GM12801 (cell line): ENCODE data around the gene PMPCB.

ENCODE experiments used
- TF ChIP-seq, protein P1 (sequence below): IDR thresholded peaks from one replicate; pipeline ENCODE4 v1.5.1; 2011; ENCODE audit warnings: control low read depth; ENCODE audit not compliant: insufficient read length; ENCODE audit errors: extremely low read depth

Gene PMPCB

DNA sequence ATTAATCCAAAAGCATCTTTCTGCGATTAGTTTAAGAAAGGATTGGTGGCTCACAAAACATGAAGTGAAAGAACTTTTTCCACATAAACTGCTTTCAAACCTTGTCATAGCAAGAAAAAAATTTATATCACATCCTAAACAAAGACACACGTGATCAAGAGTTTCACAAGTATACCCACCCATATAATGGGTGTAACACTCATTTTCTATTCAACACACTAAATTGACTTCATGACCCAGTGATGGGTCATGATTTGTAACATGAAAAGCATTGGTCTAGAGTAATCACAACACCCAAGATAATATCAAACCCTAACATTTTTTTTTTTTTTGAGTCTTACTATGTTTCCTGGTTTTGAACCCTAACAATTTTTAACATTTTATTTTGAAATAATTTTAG, 17.6 kb downstream of the PMPCB start:
- TF ChIP-seq, protein P1, sequence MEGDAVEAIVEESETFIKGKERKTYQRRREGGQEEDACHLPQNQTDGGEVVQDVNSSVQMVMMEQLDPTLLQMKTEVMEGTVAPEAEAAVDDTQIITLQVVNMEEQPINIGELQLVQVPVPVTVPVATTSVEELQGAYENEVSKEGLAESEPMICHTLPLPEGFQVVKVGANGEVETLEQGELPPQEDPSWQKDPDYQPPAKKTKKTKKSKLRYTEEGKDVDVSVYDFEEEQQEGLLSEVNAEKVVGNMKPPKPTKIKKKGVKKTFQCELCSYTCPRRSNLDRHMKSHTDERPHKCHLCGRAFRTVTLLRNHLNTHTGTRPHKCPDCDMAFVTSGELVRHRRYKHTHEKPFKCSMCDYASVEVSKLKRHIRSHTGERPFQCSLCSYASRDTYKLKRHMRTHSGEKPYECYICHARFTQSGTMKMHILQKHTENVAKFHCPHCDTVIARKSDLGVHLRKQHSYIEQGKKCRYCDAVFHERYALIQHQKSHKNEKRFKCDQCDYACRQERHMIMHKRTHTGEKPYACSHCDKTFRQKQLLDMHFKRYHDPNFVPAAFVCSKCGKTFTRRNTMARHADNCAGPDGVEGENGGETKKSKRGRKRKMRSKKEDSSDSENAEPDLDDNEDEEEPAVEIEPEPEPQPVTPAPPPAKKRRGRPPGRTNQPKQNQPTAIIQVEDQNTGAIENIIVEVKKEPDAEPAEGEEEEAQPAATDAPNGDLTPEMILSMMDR, result no peak

DNA sequence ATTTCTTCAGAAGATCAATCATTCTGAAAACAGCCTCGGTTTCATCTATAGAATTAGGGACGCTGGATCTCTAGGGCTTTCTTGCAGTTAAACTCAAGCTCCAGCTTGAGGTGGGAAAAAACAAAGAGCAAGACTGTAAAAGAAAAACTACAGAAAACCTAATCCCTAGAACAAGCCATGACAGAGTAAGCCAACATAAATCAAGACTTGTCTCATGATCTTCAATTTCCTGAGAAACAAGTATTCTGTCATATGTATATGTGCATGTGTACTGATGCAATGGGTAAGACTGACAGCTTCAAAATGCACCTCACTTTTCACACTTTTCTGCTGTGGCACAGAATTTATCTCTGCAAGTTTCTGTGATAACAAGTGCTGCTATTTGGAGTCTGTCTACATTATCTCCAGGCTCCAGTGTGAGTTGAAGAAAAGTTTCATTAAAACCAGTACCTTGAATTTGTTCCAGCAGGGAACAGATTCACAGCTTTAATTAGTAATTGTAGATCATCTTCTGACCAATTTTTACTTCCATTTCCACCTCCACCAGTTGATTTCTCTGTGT, 19.2 kb downstream of the PMPCB start:
- TF ChIP-seq, protein P1, result no peak

DNA sequence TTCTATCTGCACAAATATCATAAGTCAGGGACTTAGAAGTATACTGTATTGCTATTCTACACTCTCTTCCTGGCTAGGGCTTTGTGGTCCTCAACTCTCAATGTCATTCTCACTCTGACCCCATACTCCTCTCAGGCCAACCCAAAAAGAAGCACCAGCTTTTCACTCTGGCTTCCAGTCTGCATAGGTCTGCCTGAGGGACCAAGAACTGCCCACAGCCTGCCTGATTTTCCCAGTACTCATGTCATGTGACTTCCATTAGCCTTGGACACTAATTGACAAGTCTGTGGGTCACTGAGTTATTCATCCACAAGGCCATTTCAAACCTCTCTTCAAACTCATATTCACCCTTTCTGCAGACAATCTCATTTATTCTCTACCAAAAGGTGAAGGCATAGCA, 19.8 kb downstream of the PMPCB start:
- TF ChIP-seq, protein P1, result no peak

DNA sequence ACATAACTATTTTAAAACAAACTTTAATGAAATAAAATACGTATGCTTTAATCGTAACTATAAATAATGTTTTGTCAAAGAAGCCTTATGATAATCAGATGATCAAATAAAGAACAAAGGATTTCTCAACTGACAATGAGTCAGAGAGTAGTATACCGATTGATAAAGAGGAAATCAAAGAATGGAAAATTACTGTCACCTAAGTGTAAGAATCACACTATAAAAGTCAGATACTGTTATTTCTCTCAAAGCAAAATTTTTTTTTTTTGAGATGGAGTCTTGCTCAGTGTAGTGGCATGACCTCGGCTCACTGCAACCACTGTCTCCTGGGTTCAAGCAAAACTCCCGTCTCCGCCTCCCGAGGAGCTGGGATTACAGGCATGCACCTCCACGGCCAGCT, 28.5 kb downstream of the PMPCB start:
- TF ChIP-seq, protein P1, result no peak

DNA sequence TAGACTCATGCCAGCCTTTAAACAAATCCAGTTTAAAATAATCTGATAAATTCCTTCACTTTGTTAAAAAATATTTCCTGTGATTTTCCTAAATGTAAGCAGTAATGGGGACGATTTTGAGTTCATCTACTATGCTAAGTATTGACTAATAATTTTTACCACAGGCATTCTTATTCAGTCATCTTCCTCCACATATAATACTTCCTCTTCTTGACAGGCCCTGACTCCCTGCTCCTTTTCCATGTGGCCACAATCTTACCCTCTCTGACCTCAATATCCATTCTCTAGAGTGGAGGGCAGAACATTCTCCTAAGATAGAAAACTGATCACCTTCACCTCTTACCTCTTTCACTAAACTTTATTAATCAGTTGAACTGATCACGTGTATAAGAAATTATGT, 39.5 kb downstream of the PMPCB start:
- TF ChIP-seq, protein P1, result no peak

DNA sequence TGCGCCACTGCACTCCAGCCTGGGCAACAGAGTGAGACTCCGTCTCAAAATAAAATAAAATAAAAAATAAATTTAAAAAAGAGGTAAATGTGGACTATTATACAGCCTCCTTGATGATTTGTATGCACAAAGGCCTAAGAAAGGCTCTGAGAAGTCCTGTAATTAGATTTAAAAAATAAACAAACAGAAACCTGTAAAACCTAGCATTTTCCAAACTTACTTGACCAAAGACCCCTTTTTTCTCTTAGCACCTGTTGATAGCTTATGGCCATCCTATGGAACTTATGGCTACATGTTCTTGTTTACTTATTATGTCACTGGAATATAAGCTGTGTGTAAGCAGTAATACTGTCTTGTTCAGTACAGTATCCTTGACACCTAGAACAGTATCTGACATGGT, 41.6 kb downstream of the PMPCB start:
- TF ChIP-seq, protein P1, result no peak

DNA sequence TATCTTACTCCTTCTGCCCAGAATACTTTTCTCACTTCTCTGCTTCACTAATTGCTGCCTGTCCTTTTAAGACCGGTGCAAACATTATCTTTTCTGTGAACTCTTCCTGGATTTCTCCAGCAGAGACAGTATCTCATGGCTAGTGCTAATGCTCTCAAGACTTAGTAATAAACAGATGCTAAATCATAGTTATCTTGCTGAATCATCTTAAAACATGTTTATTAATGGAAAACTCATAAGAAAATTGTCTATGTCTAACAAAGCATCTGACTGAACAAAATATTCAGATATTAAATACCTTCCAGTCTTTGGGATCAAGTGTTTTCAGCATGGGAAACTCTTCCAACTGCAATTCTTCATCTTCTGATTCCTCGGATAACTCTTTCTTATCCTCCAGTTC, 44.2 kb downstream of the PMPCB start:
- TF ChIP-seq, protein P1, result no peak
